Islet of Langerhans (tissue), 1 donor: ENCODE results near the gene KIF21B.
"Not testable (repeated sequence)": the region's sequence is repeated elsewhere in the genome, so short reads cannot be mapped to it uniquely, and the experiment has no call there.

ENCODE experiments used
- FAIRE-seq: peaks from one replicate; lab custom pipeline; 2011; peaks lifted over from hg19 to GRCh38; lab: Jason Lieb, UNC

KIF21B gene

GRCh38 chr1:200934676-200935245, 88.8 kb downstream of the KIF21B start:
- no peak for FAIRE-seq

GRCh38 chr1:200931776-200932175, 91.7 kb downstream of the KIF21B start:
- no peak for FAIRE-seq

- FAIRE-seq, result not testable (repeated sequence)
Observed at GRCh38 chr1:200930285-200930684, 93.2 kb downstream of the KIF21B start.

GRCh38 chr1:200929530-200930278, 93.8 kb downstream of the KIF21B start:
- FAIRE-seq, result no peak

- no peak for FAIRE-seq
Observed at GRCh38 chr1:200925831-200926230, 97.7 kb downstream of the KIF21B start.

- FAIRE-seq, result no peak
Observed at GRCh38 chr1:200923601-200924000, 99.9 kb downstream of the KIF21B start.

- FAIRE-seq, result no peak
Observed at GRCh38 chr1:200922406-200922805, 101.1 kb downstream of the KIF21B start.

GRCh38 chr1:200921571-200922110, 101.9 kb downstream of the KIF21B start:
- FAIRE-seq, result no peak
